PFSK-1 (cell line): ENCODE results near the gene DLGAP1.

Source experiments
- FOXP2 ChIP-seq: optimal IDR thresholded peaks from 2 replicates; pipeline ENCODE3; 2011; ENCODE audit warnings: borderline replicate concordance, control low read depth, inconsistent platforms; ENCODE audit not compliant: insufficient read depth; ENCODE audit errors: extremely low read length, extremely low read depth
- POLR2AphosphoS5 ChIP-seq: IDR thresholded peaks from 2 replicates; pipeline ENCODE4 v1.6.1; 2012; ENCODE audit warnings: low read depth, mild to moderate bottlenecking, control low read depth, low read length, moderate library complexity
- SIN3A ChIP-seq: IDR thresholded peaks from 2 replicates; pipeline ENCODE4 v1.6.1; 2012; ENCODE audit warnings: mild to moderate bottlenecking, low read length, moderate library complexity, borderline replicate concordance; ENCODE audit not compliant: insufficient read depth
- TAF1 ChIP-seq: IDR thresholded peaks from 2 replicates; pipeline ENCODE4 v1.6.1; 2012; ENCODE audit warnings: low read length, control low read depth, borderline replicate concordance; ENCODE audit not compliant: insufficient read depth
- TF ChIP-seq, protein P1 (sequence below), 2 experiments: IDR thresholded peaks; 2 replicates each; pipeline versions ENCODE4 v1.6.1 to v1.8.0; 2011 to 2012; ENCODE audit warnings: low read depth in 2 of 2, low read length in 2 of 2, control low read depth in 1 of 2, inconsistent platforms in 1 of 2, mild to moderate bottlenecking in 1 of 2, moderate library complexity in 1 of 2; ENCODE audit not compliant: insufficient read depth in 1 of 2

DLGAP1 gene

DNA sequence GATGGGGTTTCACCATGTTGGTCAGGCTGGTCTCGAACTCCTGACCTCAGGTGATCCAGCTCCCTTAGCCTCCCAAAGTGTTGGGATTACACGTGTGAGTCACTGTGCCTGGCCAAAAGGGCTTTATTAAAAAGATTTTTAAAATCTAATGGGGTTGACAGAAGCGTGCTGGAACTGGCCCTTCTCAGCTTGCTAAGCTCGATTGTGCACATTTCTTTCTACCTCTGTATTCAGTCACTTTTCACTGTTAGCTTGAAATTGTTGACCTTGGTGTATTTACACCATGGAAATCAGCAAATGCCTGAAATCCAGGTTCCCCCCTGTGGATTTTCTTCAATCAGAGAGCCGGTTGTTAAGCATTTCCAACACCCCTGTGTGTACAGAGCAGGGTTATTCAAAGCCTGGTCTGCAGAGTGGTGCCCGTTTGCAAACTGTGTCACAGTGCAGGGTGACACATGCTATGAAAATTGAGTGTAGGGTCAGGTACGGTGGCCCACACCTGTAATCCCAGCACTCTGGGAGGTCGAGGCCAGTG, 864.9 kb downstream of the DLGAP1 start:
- TF ChIP-seq FOXP2 (no peak), SIN3A (no peak), POLR2AphosphoS5 (no peak), TAF1 (no peak)
- TF ChIP-seq, protein P1, sequence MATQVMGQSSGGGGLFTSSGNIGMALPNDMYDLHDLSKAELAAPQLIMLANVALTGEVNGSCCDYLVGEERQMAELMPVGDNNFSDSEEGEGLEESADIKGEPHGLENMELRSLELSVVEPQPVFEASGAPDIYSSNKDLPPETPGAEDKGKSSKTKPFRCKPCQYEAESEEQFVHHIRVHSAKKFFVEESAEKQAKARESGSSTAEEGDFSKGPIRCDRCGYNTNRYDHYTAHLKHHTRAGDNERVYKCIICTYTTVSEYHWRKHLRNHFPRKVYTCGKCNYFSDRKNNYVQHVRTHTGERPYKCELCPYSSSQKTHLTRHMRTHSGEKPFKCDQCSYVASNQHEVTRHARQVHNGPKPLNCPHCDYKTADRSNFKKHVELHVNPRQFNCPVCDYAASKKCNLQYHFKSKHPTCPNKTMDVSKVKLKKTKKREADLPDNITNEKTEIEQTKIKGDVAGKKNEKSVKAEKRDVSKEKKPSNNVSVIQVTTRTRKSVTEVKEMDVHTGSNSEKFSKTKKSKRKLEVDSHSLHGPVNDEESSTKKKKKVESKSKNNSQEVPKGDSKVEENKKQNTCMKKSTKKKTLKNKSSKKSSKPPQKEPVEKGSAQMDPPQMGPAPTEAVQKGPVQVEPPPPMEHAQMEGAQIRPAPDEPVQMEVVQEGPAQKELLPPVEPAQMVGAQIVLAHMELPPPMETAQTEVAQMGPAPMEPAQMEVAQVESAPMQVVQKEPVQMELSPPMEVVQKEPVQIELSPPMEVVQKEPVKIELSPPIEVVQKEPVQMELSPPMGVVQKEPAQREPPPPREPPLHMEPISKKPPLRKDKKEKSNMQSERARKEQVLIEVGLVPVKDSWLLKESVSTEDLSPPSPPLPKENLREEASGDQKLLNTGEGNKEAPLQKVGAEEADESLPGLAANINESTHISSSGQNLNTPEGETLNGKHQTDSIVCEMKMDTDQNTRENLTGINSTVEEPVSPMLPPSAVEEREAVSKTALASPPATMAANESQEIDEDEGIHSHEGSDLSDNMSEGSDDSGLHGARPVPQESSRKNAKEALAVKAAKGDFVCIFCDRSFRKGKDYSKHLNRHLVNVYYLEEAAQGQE (IDR thresholded peaks at IDR 0.05; ENCODE audit: insufficient read depth in 1 of 2, low read depth in 2 of 2, low read length in 2 of 2) = no peak

DNA sequence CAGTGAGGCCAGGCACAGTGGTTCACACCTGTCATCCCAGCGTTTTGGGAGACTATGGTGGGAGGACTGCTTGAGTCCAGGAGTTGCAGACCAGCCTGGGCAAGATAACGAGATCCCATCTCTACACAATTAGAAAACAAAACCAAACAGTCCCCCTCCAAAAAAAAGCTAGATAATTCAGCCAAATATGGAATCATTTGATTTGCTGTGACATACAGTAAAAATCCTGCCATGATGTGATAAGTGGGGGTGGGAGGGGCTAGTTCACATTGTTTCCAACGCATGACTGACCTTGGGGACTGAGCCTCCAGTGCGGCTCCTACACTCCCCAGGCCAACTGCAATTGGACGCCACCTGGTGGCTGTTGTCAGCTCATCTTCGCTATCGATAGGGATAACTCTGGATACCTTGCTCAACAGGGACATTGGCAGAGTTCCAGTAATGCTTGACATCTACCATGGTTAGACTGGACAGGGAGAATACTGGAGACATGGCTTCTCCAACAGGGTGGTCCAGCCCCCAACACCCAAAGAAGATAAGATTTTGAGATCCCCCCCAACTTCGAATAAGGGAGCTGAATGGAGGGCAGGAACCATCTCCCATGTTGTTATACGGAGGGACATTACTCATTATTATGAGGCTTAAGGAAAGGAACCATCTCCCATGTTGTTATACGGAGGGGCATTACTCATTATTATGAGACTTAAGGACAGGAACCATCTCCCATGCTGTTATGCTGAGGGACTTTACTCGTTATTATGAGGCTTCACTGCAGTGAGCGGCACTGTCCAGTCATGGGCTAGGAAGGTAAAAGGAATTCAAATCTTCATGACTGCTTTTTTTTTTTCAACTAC, 869.2 kb downstream of the DLGAP1 start:
- TF ChIP-seq TAF1 = no peak
- TF ChIP-seq FOXP2 = peak; percentile 77

DNA sequence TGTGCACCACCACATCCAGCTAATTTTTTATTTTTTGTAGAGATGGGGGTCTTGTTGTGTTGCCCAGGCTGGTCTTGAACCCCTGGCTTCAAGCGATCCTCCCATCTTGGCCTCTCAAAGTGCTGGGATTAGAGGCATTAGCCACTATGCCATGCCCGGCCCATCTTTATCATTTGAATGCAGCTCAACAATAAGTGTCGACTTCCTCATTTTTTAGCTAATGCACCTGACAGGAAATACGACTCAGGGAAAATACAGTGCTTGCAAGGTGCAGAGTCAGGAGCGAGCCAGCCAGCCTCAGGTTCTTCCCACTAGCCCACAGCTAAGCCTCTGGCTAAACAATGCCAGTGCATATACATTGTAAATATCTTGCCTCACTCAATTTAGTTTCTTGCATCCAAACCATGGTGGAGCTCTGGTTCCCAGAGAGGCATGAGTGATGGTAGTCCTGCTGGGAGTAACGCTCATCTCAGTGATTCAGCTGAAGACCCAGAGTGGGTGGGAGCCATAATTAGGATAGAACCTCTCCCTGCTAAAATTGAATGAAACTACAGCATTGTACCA, 870.1 kb downstream of the DLGAP1 start:
- TF ChIP-seq SIN3A (no peak), FOXP2 (no peak), TAF1 (no peak), POLR2AphosphoS5 (no peak)
- TF ChIP-seq, protein P1 (IDR thresholded peaks at IDR 0.05; ENCODE audit: insufficient read depth in 1 of 2, low read depth in 2 of 2, low read length in 2 of 2) = no peak

DNA sequence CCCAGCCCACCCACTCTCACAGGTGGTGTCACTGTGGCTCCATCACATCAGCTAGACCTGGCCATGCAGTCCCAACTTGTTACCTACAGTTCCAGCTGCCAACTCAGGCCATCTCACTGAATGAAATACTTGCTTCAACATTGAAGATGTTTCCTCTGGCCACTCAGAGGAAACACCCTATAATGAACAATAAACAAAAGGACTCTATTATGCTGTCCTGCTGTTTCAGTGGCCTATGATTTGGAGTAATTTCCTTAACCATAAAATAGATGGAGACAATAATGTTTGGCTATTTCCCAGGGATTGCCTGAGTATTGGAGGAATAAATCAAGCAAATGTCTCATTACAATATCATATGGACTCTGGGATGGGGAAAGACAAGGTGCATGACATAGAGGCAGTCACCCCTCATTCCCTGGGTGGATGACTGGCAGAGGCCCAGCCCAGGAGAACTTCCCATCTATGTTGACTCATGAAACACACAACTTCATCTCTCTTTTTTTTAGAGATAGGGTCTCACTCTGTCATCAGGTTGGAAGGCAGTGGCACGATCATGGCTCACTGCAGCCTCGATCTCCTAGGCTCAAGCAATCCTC, 870.7 kb downstream of the DLGAP1 start:
- TF ChIP-seq, protein P1 (IDR thresholded peaks at IDR 0.05; ENCODE audit: insufficient read depth in 1 of 2, low read depth in 2 of 2, low read length in 2 of 2) = no peak
- TF ChIP-seq FOXP2 (no peak), SIN3A (no peak), POLR2AphosphoS5 (no peak), TAF1 (no peak)

DNA sequence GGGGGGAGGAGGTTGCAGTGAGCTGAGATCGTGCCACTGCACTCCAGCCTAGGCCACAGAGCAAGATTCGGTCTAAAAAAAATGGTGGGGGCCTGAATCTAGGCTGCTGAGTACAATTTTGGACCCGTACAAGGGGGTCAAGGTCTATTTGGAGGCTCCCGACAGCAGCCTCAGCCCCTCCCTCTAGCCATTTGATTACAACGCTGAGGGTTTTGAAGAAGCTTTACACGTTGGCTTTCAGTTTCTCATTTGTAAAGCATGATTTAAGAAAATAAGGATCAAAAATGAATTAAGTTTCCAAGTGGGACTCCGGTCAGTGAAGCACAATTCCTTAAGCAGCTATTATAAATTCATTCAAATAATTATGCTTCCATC, 871.2 kb downstream of the DLGAP1 start:
- no peak for TF ChIP-seq TAF1
- TF ChIP-seq, protein P1 (IDR thresholded peaks at IDR 0.05; ENCODE audit: insufficient read depth in 1 of 2, low read depth in 2 of 2, low read length in 2 of 2) = no peak
- TF ChIP-seq FOXP2 = no peak
- no peak for TF ChIP-seq SIN3A
- TF ChIP-seq POLR2AphosphoS5 = no peak
